Neuronal stem cell (in vitro differentiated cells): ENCODE measurements around the gene CTRL.

ENCODE experiments used
- DNase-seq: peaks from one replicate; pipeline ENCODE4 v3.0.0-alpha.2; 2013; ENCODE audit warnings: low spot score
- H2AFZ ChIP-seq: one replicate; pipeline ENCODE4 v1.6.1; 2013; ENCODE audit warnings: mild to moderate bottlenecking, low read length, inconsistent platforms
- H2AK5ac ChIP-seq: 2 replicates; pipeline ENCODE4 v1.6.1; 2013; ENCODE audit warnings: low read depth, mild to moderate bottlenecking, inconsistent platforms, low read length, moderate library complexity, mixed read lengths
- H2BK120ac ChIP-seq: 2 replicates; pipeline ENCODE4 v1.6.1; 2013; ENCODE audit warnings: low read depth, mild to moderate bottlenecking, inconsistent platforms, low read length, moderate library complexity, mixed read lengths
- H2BK12ac ChIP-seq: one replicate; pipeline ENCODE4 v1.6.1; 2013; ENCODE audit warnings: low read length, inconsistent platforms
- H2BK15ac ChIP-seq: 2 replicates; pipeline ENCODE4 v1.6.1; 2013; ENCODE audit warnings: mild to moderate bottlenecking, low read length, inconsistent platforms, mixed read lengths
- H2BK5ac ChIP-seq: one replicate; pipeline ENCODE4 v1.6.1; 2013; ENCODE audit warnings: inconsistent platforms, mild to moderate bottlenecking, low read length, moderate library complexity
- H3K14ac ChIP-seq: one replicate; pipeline ENCODE4 v1.6.1; 2013; ENCODE audit warnings: low read length, inconsistent platforms
- H3K18ac ChIP-seq: 2 replicates; pipeline ENCODE4 v1.6.1; 2013; ENCODE audit warnings: low read length, inconsistent platforms
- H3K23ac ChIP-seq: 2 replicates; pipeline ENCODE4 v1.6.1; 2013; ENCODE audit warnings: low read depth, mild to moderate bottlenecking, mixed read lengths, low read length, inconsistent platforms; ENCODE audit not compliant: poor library complexity
- H3K27ac ChIP-seq: replicated peaks from 3 replicates; pipeline ENCODE4 v1.5.1; 2013; ENCODE audit warnings: low read length, inconsistent platforms
- H3K27me3 ChIP-seq, 3 experiments: 2 replicates each; pipeline ENCODE4 v1.6.1; 2013; ENCODE audit warnings: low read length in 3 of 3, mild to moderate bottlenecking in 2 of 3, inconsistent platforms in 1 of 3, low read depth in 1 of 3, mixed read lengths in 1 of 3, moderate library complexity in 1 of 3; ENCODE audit not compliant: control insufficient read depth in 3 of 3, insufficient read depth in 3 of 3
- H3K36me3 ChIP-seq, 2 donors: replicated peaks in 1 of 2; 2 replicates each; pipeline ENCODE4 v1.6.1; 2013; ENCODE audit warnings: low read length in 2 of 2; ENCODE audit not compliant: control insufficient read depth in 2 of 2, insufficient read depth in 2 of 2
- H3K4ac ChIP-seq: 2 replicates; pipeline ENCODE4 v1.6.1; 2013; ENCODE audit warnings: inconsistent platforms, mild to moderate bottlenecking, low read length, moderate library complexity
- H3K4me1 ChIP-seq, 2 donors: 1 replicate in 1 of 2; 2 replicates in 1 of 2; pipeline ENCODE4 v1.6.1; 2013; ENCODE audit warnings: low read length in 2 of 2, low read depth in 1 of 2; ENCODE audit not compliant: control insufficient read depth in 2 of 2, insufficient read depth in 1 of 2
- H3K4me2 ChIP-seq: one replicate; pipeline ENCODE4 v1.6.1; 2013; ENCODE audit warnings: mild to moderate bottlenecking, low read length, inconsistent platforms; ENCODE audit not compliant: insufficient read depth, poor library complexity, severe bottlenecking
- H3K4me3 ChIP-seq, 2 donors: 2 replicates each; pipeline ENCODE4 v1.5.1; 2013; ENCODE audit warnings: low read length in 2 of 2, mild to moderate bottlenecking in 2 of 2, inconsistent platforms in 1 of 2, moderate library complexity in 1 of 2
- H3K79me1 ChIP-seq: one replicate; pipeline ENCODE4 v1.6.1; 2013; ENCODE audit warnings: low read depth, mild to moderate bottlenecking, inconsistent platforms, low read length, moderate library complexity
- H3K9ac ChIP-seq: one replicate; pipeline ENCODE4 v1.6.1; 2013; ENCODE audit warnings: mild to moderate bottlenecking, low read depth, low read length, inconsistent platforms; ENCODE audit not compliant: poor library complexity
- H3K9me3 ChIP-seq, 2 donors: replicated peaks in 1 of 2; 2 replicates each; pipeline versions ENCODE3 to v1.6.1; 2013; ENCODE audit warnings: low read length in 2 of 2, mild to moderate bottlenecking in 2 of 2, inconsistent platforms in 1 of 2, low read depth in 1 of 2, mixed read lengths in 1 of 2, moderate library complexity in 1 of 2; ENCODE audit not compliant: control insufficient read depth in 2 of 2, insufficient read depth in 1 of 2
- H4K8ac ChIP-seq: one replicate; pipeline ENCODE4 v1.6.1; 2013; ENCODE audit warnings: low read depth, mild to moderate bottlenecking, inconsistent platforms, low read length, moderate library complexity
- H4K91ac ChIP-seq: one replicate; pipeline ENCODE4 v1.6.1; 2013; ENCODE audit warnings: low read length, low read depth, mild to moderate bottlenecking, inconsistent platforms; ENCODE audit not compliant: poor library complexity
- WGBS, 2 donors: extraction: QIAGEN DNeasy Blood & Tissue Kit; methylation state at CpG; one replicate each; pipeline ENCODE4 v1.1.7; 2013; ENCODE audit warnings: missing lambda C conversion rate in 2 of 2, mixed read lengths in 1 of 2; ENCODE audit not compliant: insufficient read length in 2 of 2, insufficient replicate concordance in 1 of 2; ENCODE audit errors: extremely low coverage in 2 of 2; 5-methylcytosine and 5-hydroxymethylcytosine counted together

Gene CTRL

DNA sequence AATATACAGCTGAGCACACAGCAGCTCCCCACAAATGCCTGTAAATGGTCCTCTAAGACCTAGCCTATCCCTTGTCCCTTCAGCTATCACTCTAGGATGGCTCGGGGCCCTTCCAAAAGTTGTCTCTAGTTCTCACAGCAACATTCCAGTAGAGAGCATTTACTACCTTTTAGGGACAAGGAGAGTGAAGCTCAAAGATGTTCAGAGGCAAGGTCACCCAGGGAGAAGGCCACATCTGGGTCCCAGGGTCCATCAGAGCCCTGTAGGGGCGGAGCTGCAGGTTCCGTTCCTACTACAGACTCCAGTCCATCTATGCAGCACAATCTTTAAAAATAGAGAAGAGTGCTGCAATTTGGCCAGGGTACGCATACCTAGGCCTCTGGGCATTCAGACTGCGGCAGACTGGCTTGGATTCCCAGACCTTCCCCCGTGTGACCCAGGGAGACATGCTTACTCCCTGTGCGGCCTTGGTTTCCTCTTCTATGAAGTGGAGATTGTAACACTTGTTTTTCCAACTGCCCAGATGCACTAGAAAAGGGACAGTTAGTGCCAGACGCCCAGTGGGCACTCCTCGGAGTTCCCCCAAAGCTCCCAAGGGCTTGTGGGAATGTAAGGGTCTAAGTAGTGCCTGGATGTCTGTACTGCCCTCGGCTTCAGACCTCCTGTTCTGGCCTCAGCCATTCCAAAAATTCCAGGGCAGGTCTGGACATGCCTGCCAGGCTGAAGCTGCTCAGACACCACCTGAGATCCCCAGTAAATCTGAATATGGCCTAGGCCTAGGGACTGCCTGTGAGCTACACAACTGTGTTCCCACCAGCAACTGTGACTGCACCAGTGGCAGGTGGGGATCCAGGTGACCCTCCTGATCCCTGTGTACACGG, 34.2 kb upstream of the CTRL start:
- Histone ChIP-seq H3K4me2 (no peak overlapping the region), H4K91ac (no peak overlapping the region), H2BK5ac (no peak overlapping the region), H4K8ac (no peak overlapping the region), H3K9me3 (no peaks in the 10 kb centered on the region), H3K9ac (peak overlapping the region; percentile 75), H3K79me1 (peaks cover 20% of the 10 kb centered on the region), H3K36me3 (peaks cover 23 to 29% of the 10 kb centered on the region in 2 donors), H3K27ac (peak overlapping the region; percentile 20), H2BK12ac (no peak overlapping the region), H3K27me3 (no peaks in the 10 kb centered on the region), H2AK5ac (no peak overlapping the region), H3K18ac (peak overlapping the region; percentile 0), H2BK15ac (no peak overlapping the region), H2BK120ac (no peak overlapping the region), H3K23ac (no peak overlapping the region), H3K14ac (no peak overlapping the region), H3K4ac (no peak overlapping the region), H3K4me3 (peak overlapping the region in 1 of 2 donors; percentile 56), H3K4me1 (peaks cover 20 to 28% of the 10 kb centered on the region in 2 donors), H2AFZ (no peak overlapping the region)
- no CpG with 5 or more reads among the region's 11 CpGs for WGBS, 2 donors
- DNase-seq, result no peak

DNA sequence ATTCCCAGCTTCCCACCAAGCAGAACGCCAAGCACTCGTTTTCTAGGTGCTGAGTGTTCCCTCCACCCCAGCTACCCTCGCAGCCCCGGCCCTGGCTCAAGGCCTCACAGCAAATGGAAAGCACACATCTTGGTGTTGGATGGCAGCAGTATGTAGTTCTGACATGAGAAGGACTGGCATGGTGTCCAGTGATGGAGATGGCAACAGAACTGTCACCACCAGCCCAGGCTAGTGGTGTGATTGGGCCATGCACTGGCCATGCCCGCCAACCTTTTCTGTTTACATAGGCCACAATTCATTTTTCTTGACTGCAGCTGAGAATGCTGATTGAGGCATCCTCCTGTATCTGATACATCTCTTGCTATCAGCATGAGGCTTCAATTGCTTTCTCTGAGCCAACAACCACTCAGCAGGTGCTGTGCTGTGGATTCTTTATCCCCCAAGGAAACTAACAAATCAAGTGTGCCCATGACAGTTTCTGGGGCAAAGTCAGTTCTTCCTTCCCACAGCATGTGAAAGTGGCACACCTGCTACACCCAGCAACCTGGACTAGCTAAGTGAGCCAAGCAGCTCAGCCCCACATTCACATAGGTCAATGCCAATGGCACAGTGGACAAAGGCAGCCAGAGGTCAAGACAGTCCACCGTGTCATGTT, 32.9 kb upstream of the CTRL start:
- no peak overlapping the region for H3K4me2 ChIP-seq
- peak overlapping the region; percentile 57 for H3K18ac ChIP-seq
- no peak overlapping the region for H3K27ac ChIP-seq
- no peak overlapping the region for H4K8ac ChIP-seq
- no peaks in the 10 kb centered on the region for H3K9me3 ChIP-seq
- H2BK120ac ChIP-seq, result no peak overlapping the region
- peak overlapping the region; percentile 22 for H3K9ac ChIP-seq
- no peak overlapping the region for H2AFZ ChIP-seq
- peaks cover 35 to 42% of the 10 kb centered on the region in 2 donors for H3K36me3 ChIP-seq
- peak overlapping the region in 1 of 2 donors; percentile 12 for H3K4me3 ChIP-seq
- H3K23ac ChIP-seq, result peak overlapping the region; percentile 36
- H2BK12ac ChIP-seq, result no peak overlapping the region
- no CpG with 5 or more reads among the region's 6 CpGs for WGBS, 2 donors
- H2BK5ac ChIP-seq, result no peak overlapping the region
- H3K4ac ChIP-seq, result no peak overlapping the region
- no peak overlapping the region for H3K14ac ChIP-seq
- peaks cover 0 to 2% (median 0%) of the 10 kb centered on the region in 3 experiments for H3K27me3 ChIP-seq
- no peak overlapping the region for H2BK15ac ChIP-seq
- peaks cover 20 to 27% of the 10 kb centered on the region in 2 donors for H3K4me1 ChIP-seq
- H2AK5ac ChIP-seq, result no peak overlapping the region
- no peak for DNase-seq
- H3K79me1 ChIP-seq, result peaks cover 20% of the 10 kb centered on the region
- H4K91ac ChIP-seq, result peak overlapping the region; percentile 16

GRCh38 chr16:67963662-67964321, 32.1 kb upstream of the CTRL start:
- peaks cover 43 to 49% of the 10 kb centered on the region in 2 donors for H3K36me3 ChIP-seq
- H3K27me3 ChIP-seq, result peaks cover 0 to 2% (median 0%) of the 10 kb centered on the region in 3 experiments
- H3K4me1 ChIP-seq, result peaks cover 20 to 24% of the 10 kb centered on the region in 2 donors
- H2BK5ac ChIP-seq, result no peak overlapping the region
- H2AK5ac ChIP-seq, result no peak overlapping the region
- H2BK15ac ChIP-seq, result no peak overlapping the region
- no peak overlapping the region for H3K27ac ChIP-seq
- peaks cover 22% of the 10 kb centered on the region for H3K79me1 ChIP-seq
- no peak overlapping the region for H2AFZ ChIP-seq
- no peak overlapping the region for H2BK12ac ChIP-seq
- no peak for DNase-seq
- H3K18ac ChIP-seq, result peak overlapping the region; percentile 8
- no peak overlapping the region for H3K14ac ChIP-seq
- H3K9me3 ChIP-seq, result no peaks in the 10 kb centered on the region
- WGBS, 2 donors, result no CpG with 5 or more reads among the region's 32 CpGs
- no peak overlapping the region for H2BK120ac ChIP-seq
- no peak overlapping the region for H4K8ac ChIP-seq
- H4K91ac ChIP-seq, result peak overlapping the region; percentile 6
- no peak overlapping the region for H3K4ac ChIP-seq
- H3K4me2 ChIP-seq, result no peak overlapping the region
- H3K9ac ChIP-seq, result peak overlapping the region; percentile 22
- peak overlapping the region; percentile 81 for H3K23ac ChIP-seq
- no peak overlapping the region for H3K4me3 ChIP-seq
